SU-DHL-6 (cell line): ENCODE results near the gene CTPS2.
"Not testable (repeated sequence)": the region's sequence is repeated elsewhere in the genome, so short reads cannot be mapped to it uniquely, and the experiment has no call there.

ENCODE experiments used
- H2AFZ ChIP-seq: fragments of 200-600 bp; sonication (generic); 2 replicates; pipeline ENCODE4 v1.6.1; 2014; ENCODE audit warnings: low read depth, mild to moderate bottlenecking, moderate library complexity, mixed read lengths, antibody characterized with exemption, low read length; ENCODE audit not compliant: severe bottlenecking
- H3F3A ChIP-seq: fragments of 200-600 bp; shearing (Covaris generic); 2 replicates; pipeline ENCODE4 v1.6.0; 2016; ENCODE audit warnings: antibody characterized with exemption, mild to moderate bottlenecking; ENCODE audit not compliant: insufficient read depth
- H3K27ac ChIP-seq: fragments of 200-600 bp; sonication (generic); 2 replicates; pipeline ENCODE4 v1.5.1; 2016; ENCODE audit warnings: low read depth, mild to moderate bottlenecking, low read length, moderate library complexity, mixed read lengths
- H3K27me3 ChIP-seq: fragments of 200-600 bp; sonication (generic), shearing (Covaris generic); 2 replicates; pipeline ENCODE4 v1.6.0; 2014; ENCODE audit warnings: mild to moderate bottlenecking, low read length
- H3K36me3 ChIP-seq: fragments of 200-600 bp; sonication (generic); 2 replicates; pipeline ENCODE4 v1.6.1; 2014; ENCODE audit warnings: mild to moderate bottlenecking, low read length, mixed read lengths
- H3K4me2 ChIP-seq: fragments of 300-600, 200-600 bp; shearing (Covaris generic), sonication (generic); 2 replicates; pipeline ENCODE4 v1.6.0; 2014; ENCODE audit warnings: low read length, low read depth, mild to moderate bottlenecking; ENCODE audit not compliant: poor library complexity, severe bottlenecking
- H3K4me3 ChIP-seq: fragments of 200-600 bp; sonication (generic); 2 replicates; pipeline ENCODE4 v1.5.1; 2014; ENCODE audit warnings: antibody characterized with exemption, low read length, mild to moderate bottlenecking, mixed read lengths; ENCODE audit not compliant: insufficient read depth, poor library complexity, severe bottlenecking
- H3K79me2 ChIP-seq: fragments of 200-600 bp; sonication (generic); 2 replicates; pipeline ENCODE4 v1.6.1; 2014; ENCODE audit warnings: mild to moderate bottlenecking, low read length, moderate library complexity; ENCODE audit not compliant: insufficient read depth
- H3K9ac ChIP-seq: fragments of 200-600 bp; sonication (generic); 2 replicates; pipeline ENCODE4 v1.7.0; 2014; ENCODE audit warnings: mild to moderate bottlenecking, low read length
- H3K9me2 ChIP-seq: fragments of 200-600 bp; sonication (generic); replicated peaks from 2 replicates; pipeline ENCODE4 v1.6.1; 2014; ENCODE audit warnings: low read length; ENCODE audit not compliant: insufficient read depth
- H3K9me3 ChIP-seq: fragments of 200-600 bp; sonication (generic); 2 replicates; pipeline ENCODE4 v1.6.1; 2014; ENCODE audit warnings: low read length, mixed read lengths; ENCODE audit not compliant: insufficient read depth
- H4K20me1 ChIP-seq: fragments of 200-600 bp; sonication (generic); 2 replicates; pipeline ENCODE4 v1.6.1; 2014; ENCODE audit warnings: low read depth, mild to moderate bottlenecking, antibody characterized with exemption, low read length, moderate library complexity, mixed read lengths
- EZH2phosphoT487 ChIP-seq: fragments of 200-600 bp; sonication (generic), shearing (Covaris generic); conservative IDR thresholded peaks from 2 replicates; pipeline ENCODE4 v1.6.1; 2018; ENCODE audit warnings: mild to moderate bottlenecking, antibody characterized with exemption, low read length, moderate library complexity, mixed read lengths
- TF ChIP-seq, protein P1 (sequence below): fragments of 200-600 bp; sonication (generic); IDR thresholded peaks from one replicate; pipeline ENCODE4 v1.5.1; 2017; ENCODE audit warnings: antibody characterized with exemption, mild to moderate bottlenecking, low read length, moderate library complexity; ENCODE audit not compliant: insufficient read depth, poor library complexity, severe bottlenecking

Gene CTPS2

DNA sequence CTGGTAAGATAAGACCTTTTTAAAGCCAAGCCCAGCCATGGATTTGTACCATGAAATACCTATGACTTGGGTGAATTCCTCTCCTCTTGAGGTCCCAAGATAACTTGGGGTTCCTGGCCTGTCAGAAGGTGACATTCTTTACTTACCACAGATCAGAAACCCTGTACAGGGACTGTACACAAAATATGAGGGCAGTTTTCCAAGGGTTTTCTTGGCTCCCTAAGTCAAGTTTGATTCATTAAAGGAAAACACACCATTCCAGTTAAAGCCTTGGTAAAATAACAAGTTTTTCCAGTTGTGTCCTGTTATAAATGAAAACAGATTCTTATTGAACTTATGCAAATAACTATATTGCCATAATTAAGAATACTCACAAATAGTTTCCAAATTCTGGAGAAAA lies 15.2 kb upstream of the CTPS2 start:
- H3K27ac ChIP-seq, result no peak overlapping the region
- no peak overlapping the region for H3K4me2 ChIP-seq
- no peaks in the 10 kb centered on the region for H3K9me3 ChIP-seq
- H3K36me3 ChIP-seq, result no peaks in the 10 kb centered on the region
- H3K9me2 ChIP-seq, result no peaks in the 10 kb centered on the region
- H3K27me3 ChIP-seq, result no peaks in the 10 kb centered on the region
- no peak overlapping the region for H3K9ac ChIP-seq
- no peaks in the 10 kb centered on the region for H4K20me1 ChIP-seq
- peaks cover 48% of the 10 kb centered on the region for H3K79me2 ChIP-seq
- no peaks in the 10 kb centered on the region for H3F3A ChIP-seq
- no peak overlapping the region for H3K4me3 ChIP-seq
- H2AFZ ChIP-seq, result no peak overlapping the region
- TF ChIP-seq EZH2phosphoT487, result no peak
- TF ChIP-seq, protein P1, sequence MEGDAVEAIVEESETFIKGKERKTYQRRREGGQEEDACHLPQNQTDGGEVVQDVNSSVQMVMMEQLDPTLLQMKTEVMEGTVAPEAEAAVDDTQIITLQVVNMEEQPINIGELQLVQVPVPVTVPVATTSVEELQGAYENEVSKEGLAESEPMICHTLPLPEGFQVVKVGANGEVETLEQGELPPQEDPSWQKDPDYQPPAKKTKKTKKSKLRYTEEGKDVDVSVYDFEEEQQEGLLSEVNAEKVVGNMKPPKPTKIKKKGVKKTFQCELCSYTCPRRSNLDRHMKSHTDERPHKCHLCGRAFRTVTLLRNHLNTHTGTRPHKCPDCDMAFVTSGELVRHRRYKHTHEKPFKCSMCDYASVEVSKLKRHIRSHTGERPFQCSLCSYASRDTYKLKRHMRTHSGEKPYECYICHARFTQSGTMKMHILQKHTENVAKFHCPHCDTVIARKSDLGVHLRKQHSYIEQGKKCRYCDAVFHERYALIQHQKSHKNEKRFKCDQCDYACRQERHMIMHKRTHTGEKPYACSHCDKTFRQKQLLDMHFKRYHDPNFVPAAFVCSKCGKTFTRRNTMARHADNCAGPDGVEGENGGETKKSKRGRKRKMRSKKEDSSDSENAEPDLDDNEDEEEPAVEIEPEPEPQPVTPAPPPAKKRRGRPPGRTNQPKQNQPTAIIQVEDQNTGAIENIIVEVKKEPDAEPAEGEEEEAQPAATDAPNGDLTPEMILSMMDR, result no peak

DNA sequence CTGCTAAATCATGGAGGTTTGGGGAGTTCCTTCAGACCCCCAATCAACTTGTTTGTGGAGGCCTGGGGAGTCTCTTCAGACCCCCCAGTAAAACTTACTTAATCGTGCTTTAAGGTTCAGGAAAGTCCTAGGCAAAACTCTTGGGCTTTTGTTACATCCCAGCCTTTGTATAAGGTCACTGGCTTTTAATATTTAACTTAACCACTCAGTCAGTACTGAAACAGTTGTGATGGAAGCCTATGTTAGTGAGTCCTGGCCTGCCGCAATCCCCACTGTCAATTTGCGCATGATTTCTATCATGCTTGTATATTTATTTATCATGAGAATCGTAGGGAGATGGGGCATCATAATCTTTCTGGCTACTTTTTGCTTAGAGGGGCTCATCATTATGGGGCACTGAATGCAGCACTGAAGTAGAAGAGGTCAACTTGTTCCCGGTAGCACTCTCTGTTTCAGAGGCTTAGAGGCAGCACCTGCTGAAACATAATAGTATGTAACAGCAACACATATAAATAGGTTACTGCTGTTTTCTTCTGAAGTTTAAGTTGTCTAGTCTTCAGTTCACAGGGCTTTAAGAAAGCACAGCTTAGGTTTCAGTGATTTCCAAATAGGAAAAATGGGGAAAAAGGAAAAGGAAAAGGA lies 14.0 kb upstream of the CTPS2 start:
- H3K4me3 ChIP-seq, H3K4me2 ChIP-seq, H3K27me3 ChIP-seq, H3K9me2 ChIP-seq, H2AFZ ChIP-seq, H3K36me3 ChIP-seq, H4K20me1 ChIP-seq, H3K9ac ChIP-seq, H3F3A ChIP-seq, H3K9me3 ChIP-seq, H3K27ac ChIP-seq: not testable (repeated sequence)
- peaks cover 58% of the 10 kb centered on the region for H3K79me2 ChIP-seq

DNA sequence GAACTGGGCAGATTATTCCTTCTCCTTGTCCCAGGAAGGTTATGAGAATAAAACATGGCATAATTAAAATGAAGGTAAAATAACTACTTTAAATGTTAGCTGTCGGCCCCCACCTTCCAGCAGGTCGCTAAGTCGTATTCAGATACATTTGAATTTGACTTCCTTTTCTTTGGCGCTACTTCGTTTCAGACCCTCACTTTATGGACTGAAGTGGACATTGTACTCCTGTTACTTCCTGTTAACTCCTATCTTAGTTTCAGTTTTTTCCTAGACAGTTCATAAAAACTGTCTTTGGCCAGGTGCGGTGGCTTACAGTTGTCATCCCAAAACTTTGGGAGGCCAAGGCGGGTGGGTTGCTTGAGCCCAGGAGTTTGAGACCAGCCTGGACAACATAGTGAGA lies 12.6 kb upstream of the CTPS2 start:
- Histone ChIP-seq H3K27me3 (no peaks in the 10 kb centered on the region), H3K27ac (no peak overlapping the region), H2AFZ (no peak overlapping the region), H3K4me2 (no peak overlapping the region), H4K20me1 (no peaks in the 10 kb centered on the region), H3F3A (no peaks in the 10 kb centered on the region), H3K9me2 (no peaks in the 10 kb centered on the region), H3K4me3 (no peak overlapping the region), H3K79me2 (peaks cover 69% of the 10 kb centered on the region), H3K36me3 (no peaks in the 10 kb centered on the region), H3K9me3 (no peaks in the 10 kb centered on the region), H3K9ac (no peak overlapping the region)
- TF ChIP-seq, protein P1, result no peak
- no peak for TF ChIP-seq EZH2phosphoT487

DNA sequence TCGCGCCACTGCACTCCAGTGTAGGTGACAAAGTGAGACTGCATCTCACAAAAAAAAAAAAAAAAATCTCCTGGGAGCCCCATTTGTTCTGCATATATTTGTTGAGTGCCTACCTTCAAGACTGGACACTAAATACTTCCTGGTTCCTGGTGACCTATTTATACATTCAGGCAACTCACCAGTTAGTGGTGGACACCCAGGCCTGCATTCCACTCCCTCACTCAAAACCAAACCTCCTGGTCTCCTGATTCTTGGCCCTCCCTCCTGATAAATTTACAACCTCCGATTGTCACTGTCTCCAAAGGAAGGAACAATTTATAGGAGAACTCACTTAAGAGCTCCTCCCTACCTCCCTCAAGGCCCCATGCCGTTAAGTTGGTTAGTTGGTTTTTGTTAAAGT lies 10.0 kb upstream of the CTPS2 start:
- Histone ChIP-seq H3K4me2 (no peak overlapping the region), H3K4me3 (no peak overlapping the region), H3K9ac (no peak overlapping the region), H3K36me3 (no peaks in the 10 kb centered on the region), H3K79me2 (peaks cover 62% of the 10 kb centered on the region), H4K20me1 (no peaks in the 10 kb centered on the region), H3K27ac (no peak overlapping the region), H3F3A (no peaks in the 10 kb centered on the region), H3K9me2 (no peaks in the 10 kb centered on the region), H2AFZ (no peak overlapping the region), H3K9me3 (no peaks in the 10 kb centered on the region), H3K27me3 (no peaks in the 10 kb centered on the region)
- no peak for TF ChIP-seq EZH2phosphoT487
